ENCODE measurements around the gene FGF14.

The FGF14 gene

DNA sequence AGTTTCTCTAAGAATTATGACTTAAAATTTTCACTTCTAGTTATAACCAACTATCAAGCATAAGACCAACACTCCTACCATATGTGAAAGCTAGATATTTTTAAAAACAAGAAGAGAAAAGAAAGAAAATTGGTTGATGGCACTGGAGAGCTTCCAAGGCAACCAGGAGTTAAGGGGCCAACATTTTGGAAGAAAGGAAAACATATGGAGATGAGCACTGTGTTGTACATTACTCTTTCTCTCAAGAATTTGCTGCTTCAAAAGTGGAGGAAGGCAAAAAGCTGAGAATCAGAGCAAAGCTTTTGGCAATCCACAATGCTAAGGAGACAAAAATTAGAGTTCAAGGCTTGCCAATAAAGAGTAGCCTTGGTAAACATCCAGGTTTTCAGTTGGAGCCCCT lies 503.2 kb downstream of the FGF14 start:
- in situ Hi-C loops (cut with MboI; ENCODE audit: low pct_unique_long_range_greater_than_20kb, low sequenced_read_pairs, unreplicated experiment) = no loop called here
- DNase-seq (ENCODE audit: low spot score) = no peak
- TF ChIP-seq, protein P1, sequence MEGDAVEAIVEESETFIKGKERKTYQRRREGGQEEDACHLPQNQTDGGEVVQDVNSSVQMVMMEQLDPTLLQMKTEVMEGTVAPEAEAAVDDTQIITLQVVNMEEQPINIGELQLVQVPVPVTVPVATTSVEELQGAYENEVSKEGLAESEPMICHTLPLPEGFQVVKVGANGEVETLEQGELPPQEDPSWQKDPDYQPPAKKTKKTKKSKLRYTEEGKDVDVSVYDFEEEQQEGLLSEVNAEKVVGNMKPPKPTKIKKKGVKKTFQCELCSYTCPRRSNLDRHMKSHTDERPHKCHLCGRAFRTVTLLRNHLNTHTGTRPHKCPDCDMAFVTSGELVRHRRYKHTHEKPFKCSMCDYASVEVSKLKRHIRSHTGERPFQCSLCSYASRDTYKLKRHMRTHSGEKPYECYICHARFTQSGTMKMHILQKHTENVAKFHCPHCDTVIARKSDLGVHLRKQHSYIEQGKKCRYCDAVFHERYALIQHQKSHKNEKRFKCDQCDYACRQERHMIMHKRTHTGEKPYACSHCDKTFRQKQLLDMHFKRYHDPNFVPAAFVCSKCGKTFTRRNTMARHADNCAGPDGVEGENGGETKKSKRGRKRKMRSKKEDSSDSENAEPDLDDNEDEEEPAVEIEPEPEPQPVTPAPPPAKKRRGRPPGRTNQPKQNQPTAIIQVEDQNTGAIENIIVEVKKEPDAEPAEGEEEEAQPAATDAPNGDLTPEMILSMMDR (IDR thresholded peaks at IDR 0.05; ENCODE audit: extremely low read depth, insufficient read depth, missing control alignments) = no peak

DNA sequence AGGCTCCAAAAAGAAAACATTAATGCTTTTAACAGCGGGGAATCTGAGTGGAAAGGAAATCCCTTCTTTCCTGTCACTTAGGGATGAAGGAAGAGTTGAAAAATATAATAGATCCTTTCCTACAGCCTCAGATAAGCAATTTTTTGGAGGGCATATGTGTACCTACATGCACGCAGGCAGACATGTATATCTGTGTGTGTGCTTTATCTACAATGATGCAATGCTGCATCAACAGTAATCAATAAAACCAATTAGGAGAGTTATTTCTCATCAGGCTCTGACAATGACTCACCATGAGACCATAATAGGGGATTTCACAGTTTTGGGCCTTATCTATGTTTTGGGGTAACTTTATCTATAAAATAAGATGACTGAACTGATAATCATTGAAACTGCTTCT lies 505.3 kb downstream of the FGF14 start:
- TF ChIP-seq, protein P1 (IDR thresholded peaks at IDR 0.05; ENCODE audit: extremely low read depth, insufficient read depth, missing control alignments) = no peak
- no peak for DNase-seq (ENCODE audit: low spot score)
- in situ Hi-C loops (cut with MboI; ENCODE audit: low pct_unique_long_range_greater_than_20kb, low sequenced_read_pairs, unreplicated experiment) = no loop called here

DNA sequence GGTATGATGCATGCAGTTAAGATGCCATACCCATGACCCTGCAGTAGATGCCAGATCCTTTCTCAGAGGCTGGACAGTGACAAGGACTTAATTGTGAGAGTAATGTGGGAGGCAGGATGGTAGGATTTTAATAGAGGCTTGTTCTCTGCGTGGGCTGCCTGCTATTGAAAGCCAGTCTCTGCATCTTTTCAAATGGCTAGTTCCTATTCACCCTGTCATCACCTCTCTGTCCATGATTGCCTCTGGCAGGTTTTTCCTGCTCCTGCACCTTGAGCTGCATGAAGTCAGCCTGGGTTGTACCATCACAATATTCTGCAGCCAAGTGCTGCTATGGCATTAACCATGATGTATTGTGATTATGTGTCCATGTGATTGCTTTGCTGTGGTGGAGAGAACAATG lies 508.8 kb downstream of the FGF14 start:
- TF ChIP-seq, protein P1 (IDR thresholded peaks at IDR 0.05; ENCODE audit: extremely low read depth, insufficient read depth, missing control alignments) = no peak
- no peak for DNase-seq (ENCODE audit: low spot score)
- in situ Hi-C loops (cut with MboI; ENCODE audit: low pct_unique_long_range_greater_than_20kb, low sequenced_read_pairs, unreplicated experiment) = no loop called here

DNA sequence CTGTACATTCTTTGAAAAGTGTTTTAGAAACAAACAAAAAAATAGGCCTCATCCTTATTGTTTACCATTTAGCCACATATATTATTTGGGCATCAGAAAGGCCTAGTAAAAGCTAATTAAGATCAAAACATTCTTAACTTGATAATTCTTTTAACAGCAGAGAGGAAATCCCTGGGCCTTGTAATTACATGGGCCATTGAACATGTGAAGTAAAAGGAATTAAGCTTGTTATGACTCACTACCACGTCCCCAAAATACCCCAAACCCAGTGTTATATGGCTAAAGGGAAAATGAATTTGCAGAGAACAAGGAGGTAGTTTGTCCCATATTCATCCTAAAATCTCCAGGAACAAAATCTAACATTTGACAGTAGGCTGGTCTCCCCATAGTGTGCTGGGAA lies 509.6 kb downstream of the FGF14 start:
- DNase-seq (ENCODE audit: low spot score) = no peak
- TF ChIP-seq, protein P1 (IDR thresholded peaks at IDR 0.05; ENCODE audit: extremely low read depth, insufficient read depth, missing control alignments) = no peak
- in situ Hi-C loops (cut with MboI; ENCODE audit: low pct_unique_long_range_greater_than_20kb, low sequenced_read_pairs, unreplicated experiment) = no loop called here

DNA sequence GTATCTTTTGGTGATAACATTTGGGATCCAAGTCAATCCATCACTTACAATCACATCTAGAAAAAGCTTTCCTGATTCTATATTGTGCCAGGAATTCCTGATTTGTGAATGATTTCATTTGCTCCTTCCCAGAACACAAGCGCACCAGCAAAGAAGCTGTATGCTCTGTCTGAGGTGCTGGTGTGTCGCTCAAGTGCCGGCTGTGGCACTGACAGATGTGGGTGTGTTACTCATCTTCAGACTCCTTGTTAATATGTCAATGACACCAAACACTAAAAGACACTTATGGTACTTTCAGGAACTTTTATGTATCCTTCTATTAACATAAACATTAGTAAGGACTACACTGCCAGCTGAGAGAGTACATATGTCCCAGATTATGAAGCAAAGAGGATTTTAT lies 520.3 kb downstream of the FGF14 start:
- in situ Hi-C loops (cut with MboI; ENCODE audit: low pct_unique_long_range_greater_than_20kb, low sequenced_read_pairs, unreplicated experiment) = no loop called here
- no peak for DNase-seq (ENCODE audit: low spot score)
- TF ChIP-seq, protein P1 (IDR thresholded peaks at IDR 0.05; ENCODE audit: extremely low read depth, insufficient read depth, missing control alignments) = no peak

DNA sequence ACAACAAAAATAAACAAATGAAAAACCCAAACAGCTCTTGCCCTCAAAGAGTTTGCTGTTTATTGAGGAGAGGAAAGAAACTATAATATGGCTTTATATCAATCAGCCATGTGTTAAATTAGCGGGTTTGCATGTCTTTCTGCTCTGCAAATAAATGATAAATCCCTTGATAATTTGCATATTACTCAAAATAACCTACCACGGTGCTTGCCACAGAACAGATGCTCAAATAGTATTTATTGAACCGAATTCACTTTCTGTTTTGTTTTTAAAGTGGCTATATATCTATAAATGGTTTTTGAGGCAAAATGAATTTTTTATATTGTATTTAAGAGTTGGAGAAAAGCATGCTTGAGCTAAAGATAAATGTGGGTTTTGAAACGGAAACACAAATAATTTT lies 521.3 kb downstream of the FGF14 start:
- TF ChIP-seq, protein P1 (IDR thresholded peaks at IDR 0.05; ENCODE audit: extremely low read depth, insufficient read depth, missing control alignments) = no peak
- DNase-seq (ENCODE audit: low spot score) = no peak
- in situ Hi-C loops (cut with MboI; ENCODE audit: low pct_unique_long_range_greater_than_20kb, low sequenced_read_pairs, unreplicated experiment) = no loop called here

DNA sequence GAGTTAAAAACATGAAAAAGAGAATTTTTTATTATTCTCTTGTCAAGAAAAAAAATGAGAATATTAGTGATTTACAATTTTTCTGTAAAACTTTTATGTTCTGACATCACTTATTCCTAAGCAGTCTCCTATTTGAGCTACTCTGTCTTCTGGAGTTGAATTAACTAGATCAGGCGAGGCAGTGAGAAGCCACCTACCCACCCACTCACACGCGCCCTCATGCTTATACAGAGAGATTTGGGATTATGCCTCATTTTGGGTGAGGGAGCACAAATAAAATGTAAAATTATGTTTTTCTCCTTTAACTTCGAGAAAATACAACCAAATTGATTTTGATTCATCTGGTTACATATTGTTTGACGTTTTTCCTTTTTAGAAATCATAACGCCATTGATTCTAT lies 524.9 kb downstream of the FGF14 start:
- in situ Hi-C loops (cut with MboI; ENCODE audit: low pct_unique_long_range_greater_than_20kb, low sequenced_read_pairs, unreplicated experiment) = no loop called here
- DNase-seq (ENCODE audit: low spot score) = no peak
- TF ChIP-seq, protein P1 (IDR thresholded peaks at IDR 0.05; ENCODE audit: extremely low read depth, insufficient read depth, missing control alignments) = no peak

Data from GM13977 (cell line).